Measurements from ENCODE around the gene KDM4B. TPM values are rescaled to one million over a fixed set of nuclear protein-coding genes. Genes with fewer than 3 reads are reported as not detected.
A peak's percentile ranks its signal among the peaks of the same experiment; 100 is the strongest.

Gene KDM4B
- total RNA-seq, 1 experiment from 2014 or later: 43.7 TPM

GRCh38 chr19:5095568-5095850 is 126.6 kb downstream of the KDM4B start:
- Mint-ChIP-seq H3K4me1 (peaks cover 12 to 32% of the 10 kb centered on the region in 2 experiments), H3K27me3 (ENCODE audit: low read depth) (no peaks in the 10 kb centered on the region), H3K4me3 (no peak overlapping the region), H3K9me3 (peaks cover 20 to 23% of the 10 kb centered on the region in 2 experiments), H3K36me3 (ENCODE audit: insufficient read depth in 1 of 3, low read depth in 3 of 3) (peaks cover 32 to 40% (median 38%) of the 10 kb centered on the region in 3 experiments), H3K27ac (no peak overlapping the region)
- H3K4ac ChIP-seq (ENCODE audit: low read depth, low read length): no peak overlapping the region
- no peak overlapping the region for H2AK5ac ChIP-seq (ENCODE audit: insufficient read length, low read length)
- H3K9me3 ChIP-seq (ENCODE audit: control insufficient read depth, low read depth, low read length): peaks cover 8% of the 10 kb centered on the region
- H3K9ac ChIP-seq (ENCODE audit: extremely low read depth, insufficient read length, low read length): no peak overlapping the region
- no peak overlapping the region for H3K56ac ChIP-seq (ENCODE audit: insufficient read length, low read depth, low read length)
- no peaks in the 10 kb centered on the region for H3K79me1 ChIP-seq (ENCODE audit: insufficient read depth, low read depth, low read length, poor library complexity, severe bottlenecking)
- H3K27ac ChIP-seq (ENCODE audit: insufficient read length, low read depth, low read length): no peak overlapping the region
- DNase-seq: no peak
- no peak overlapping the region for H4K8ac ChIP-seq (replicated peaks; ENCODE audit: insufficient read length, low read depth, low read length)
- no peak overlapping the region for H2BK20ac ChIP-seq (ENCODE audit: low read depth, low read length, poor library complexity, severe bottlenecking)
- H2BK120ac ChIP-seq (ENCODE audit: low read depth, low read length, poor library complexity, severe bottlenecking): no peak overlapping the region
- H3K4me2 ChIP-seq (ENCODE audit: insufficient read depth, insufficient read length, low read length): no peak overlapping the region
- H3T11ph ChIP-seq (ENCODE audit: low read length): no peak overlapping the region
- H2BK12ac ChIP-seq (ENCODE audit: insufficient read length, low read depth, low read length): no peak overlapping the region
- no peak overlapping the region for H3K23ac ChIP-seq (ENCODE audit: insufficient read length, low read depth, low read length)
- H3K14ac ChIP-seq (ENCODE audit: insufficient read depth, low read length): peak overlapping the region; percentile 26; the same call in 1 of the 2 replicates
- no CpG with 5 or more reads among the region's 7 CpGs for WGBS (ENCODE audit: extremely low coverage, insufficient read length, low lambda C conversion rate)
- H2BK5ac ChIP-seq (ENCODE audit: insufficient read length, low read length): no peak overlapping the region
- H2BK15ac ChIP-seq (ENCODE audit: low read depth, low read length): no peak overlapping the region
- no peaks in the 10 kb centered on the region for H4K20me1 ChIP-seq (ENCODE audit: control insufficient read depth, insufficient read depth, insufficient read length)
- H3K27me3 ChIP-seq (ENCODE audit: insufficient read depth, low read length): no peaks in the 10 kb centered on the region
- TF ChIP-seq, protein P1, sequence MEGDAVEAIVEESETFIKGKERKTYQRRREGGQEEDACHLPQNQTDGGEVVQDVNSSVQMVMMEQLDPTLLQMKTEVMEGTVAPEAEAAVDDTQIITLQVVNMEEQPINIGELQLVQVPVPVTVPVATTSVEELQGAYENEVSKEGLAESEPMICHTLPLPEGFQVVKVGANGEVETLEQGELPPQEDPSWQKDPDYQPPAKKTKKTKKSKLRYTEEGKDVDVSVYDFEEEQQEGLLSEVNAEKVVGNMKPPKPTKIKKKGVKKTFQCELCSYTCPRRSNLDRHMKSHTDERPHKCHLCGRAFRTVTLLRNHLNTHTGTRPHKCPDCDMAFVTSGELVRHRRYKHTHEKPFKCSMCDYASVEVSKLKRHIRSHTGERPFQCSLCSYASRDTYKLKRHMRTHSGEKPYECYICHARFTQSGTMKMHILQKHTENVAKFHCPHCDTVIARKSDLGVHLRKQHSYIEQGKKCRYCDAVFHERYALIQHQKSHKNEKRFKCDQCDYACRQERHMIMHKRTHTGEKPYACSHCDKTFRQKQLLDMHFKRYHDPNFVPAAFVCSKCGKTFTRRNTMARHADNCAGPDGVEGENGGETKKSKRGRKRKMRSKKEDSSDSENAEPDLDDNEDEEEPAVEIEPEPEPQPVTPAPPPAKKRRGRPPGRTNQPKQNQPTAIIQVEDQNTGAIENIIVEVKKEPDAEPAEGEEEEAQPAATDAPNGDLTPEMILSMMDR (conservative IDR thresholded peaks at IDR 0.05): no peak
- H3K18ac ChIP-seq (ENCODE audit: insufficient read length, low read depth, low read length): no peak overlapping the region
- H3K4me1 ChIP-seq (ENCODE audit: insufficient read depth, low read length): no peaks in the 10 kb centered on the region
- no peak overlapping the region for H4K5ac ChIP-seq (ENCODE audit: insufficient read length, low read depth, low read length)
- H3K23me2 ChIP-seq (ENCODE audit: insufficient read length, low read depth, low read length, poor library complexity, severe bottlenecking): no peaks in the 10 kb centered on the region
- H4K91ac ChIP-seq (ENCODE audit: insufficient read length, low read depth, low read length): no peak overlapping the region
- no peaks in the 10 kb centered on the region for H3K79me2 ChIP-seq (ENCODE audit: insufficient read depth, low read length)
- H2AFZ ChIP-seq (ENCODE audit: low read length): no peak overlapping the region
